ENCODE results near the gene NAMPT.

NAMPT gene

DNA sequence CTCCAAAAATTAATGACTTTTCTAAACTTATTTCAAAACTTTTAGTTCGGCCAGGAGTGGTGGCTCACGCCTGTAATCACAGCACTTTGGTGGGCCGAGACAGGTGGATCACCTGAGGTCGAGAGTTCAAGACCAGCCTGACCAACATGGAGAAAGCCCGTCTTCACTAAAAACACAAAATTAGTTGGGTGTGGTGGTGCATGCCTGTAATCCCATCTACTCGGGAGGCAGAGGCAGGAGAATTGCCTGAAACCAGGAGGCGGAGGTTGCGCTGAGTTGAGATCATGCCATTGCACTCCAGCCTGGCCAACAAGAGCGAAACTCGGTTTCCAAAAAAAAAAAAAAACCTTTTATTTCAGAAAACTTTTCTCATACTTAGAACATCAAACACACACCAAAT lies 8.3 kb downstream of the NAMPT start:
- H4K12ac ChIP-seq (ENCODE audit: low read depth, low read length) = no peak overlapping the region
- no peak overlapping the region for H3K18ac ChIP-seq (ENCODE audit: low read length)
- H3K9ac ChIP-seq (ENCODE audit: low read length) = no peak overlapping the region
- H3K14ac ChIP-seq (ENCODE audit: low read length) = no peak overlapping the region
- no peak overlapping the region for H4K91ac ChIP-seq (ENCODE audit: low read depth, low read length)
- H3K36me3 ChIP-seq (ENCODE audit: control insufficient read depth in 1 of 2, insufficient read depth in 2 of 2, low read length in 2 of 2) = peaks cover 8 to 12% of the 10 kb centered on the region in 2 experiments
- no peaks in the 10 kb centered on the region for H3K79me1 ChIP-seq (ENCODE audit: low read length)
- H3K23ac ChIP-seq (ENCODE audit: low read length) = no peak overlapping the region
- H3K4ac ChIP-seq (ENCODE audit: low read depth, low read length) = no peak overlapping the region
- H2BK12ac ChIP-seq (ENCODE audit: low read length) = no peak overlapping the region
- no peak overlapping the region for H3K27ac ChIP-seq (ENCODE audit: low read depth, low read length)
- no CpG with 5 or more reads among the region's 10 CpGs for WGBS (ENCODE audit: extremely low coverage, insufficient coverage, insufficient read length)
- H3K4me3 ChIP-seq (ENCODE audit: low read depth, low read length) = no peak overlapping the region
- no peak overlapping the region for H4K8ac ChIP-seq (ENCODE audit: low read depth, low read length)
- H2AK5ac ChIP-seq (ENCODE audit: low read length) = no peak overlapping the region
- H2BK5ac ChIP-seq (ENCODE audit: low read depth, low read length, poor library complexity) = no peak overlapping the region
- no peak overlapping the region for H2AFZ ChIP-seq (ENCODE audit: insufficient read depth, low read length, poor library complexity)
- no peaks in the 10 kb centered on the region for H3K79me2 ChIP-seq (ENCODE audit: control insufficient read depth, insufficient read depth, low read length, poor library complexity)
- H3K4me2 ChIP-seq (ENCODE audit: low read length) = no peak overlapping the region
- DNase-seq = no peak
- H3K9me3 ChIP-seq (ENCODE audit: insufficient read depth, low read depth, low read length) = no peaks in the 10 kb centered on the region
- no peak overlapping the region for H2BK120ac ChIP-seq (ENCODE audit: insufficient read depth, low read length, poor library complexity)
- no peaks in the 10 kb centered on the region for H3K27me3 ChIP-seq (ENCODE audit: insufficient read depth, low read length)
- H3K4me1 ChIP-seq (ENCODE audit: control insufficient read depth in 1 of 2, insufficient read depth in 2 of 2, low read length in 2 of 2) = peaks cover 0 to 2% of the 10 kb centered on the region in 2 experiments

DNA sequence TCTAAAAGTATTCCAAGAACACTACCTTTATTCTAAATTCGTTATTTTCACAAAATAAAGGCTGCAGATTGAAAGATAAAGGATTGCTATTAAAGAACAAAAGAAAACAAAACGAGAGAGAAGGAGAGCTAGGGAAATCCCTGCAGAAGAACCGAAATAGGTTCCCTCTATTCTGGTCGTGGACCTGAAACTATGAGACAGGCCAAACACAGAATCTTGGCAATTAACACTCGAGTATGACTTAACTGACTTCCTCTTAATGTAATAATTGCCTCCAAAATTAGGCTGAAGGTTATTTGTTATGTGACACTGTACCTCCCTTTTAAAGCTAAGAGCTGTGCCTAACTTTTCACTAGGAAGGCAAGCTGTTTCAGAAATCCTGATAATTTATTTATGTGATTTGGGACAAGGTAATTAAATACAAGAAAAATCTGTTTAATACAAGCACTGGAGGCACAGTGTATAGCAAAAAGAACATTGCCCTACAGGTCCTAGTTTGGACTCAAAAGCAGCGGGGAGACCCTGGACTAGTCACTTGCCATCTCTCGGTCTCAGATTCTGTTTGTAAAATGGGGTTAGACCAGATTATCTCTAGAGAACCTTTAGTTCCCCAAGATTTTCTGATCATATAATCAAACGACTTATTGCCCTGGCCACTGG lies 11.6 kb downstream of the NAMPT start:
- Histone ChIP-seq H4K12ac (ENCODE audit: low read depth, low read length) (no peak overlapping the region), H3K36me3 (ENCODE audit: control insufficient read depth in 1 of 2, insufficient read depth in 2 of 2, low read length in 2 of 2) (peaks cover 13 to 14% of the 10 kb centered on the region in 2 experiments), H4K91ac (ENCODE audit: low read depth, low read length) (no peak overlapping the region), H2BK120ac (ENCODE audit: insufficient read depth, low read length, poor library complexity) (no peak overlapping the region), H4K8ac (ENCODE audit: low read depth, low read length) (no peak overlapping the region), H3K27me3 (ENCODE audit: insufficient read depth, low read length) (no peaks in the 10 kb centered on the region), H3K9ac (ENCODE audit: low read length) (no peak overlapping the region), H3K27ac (ENCODE audit: low read depth, low read length) (no peak overlapping the region), H3K18ac (ENCODE audit: low read length) (no peak overlapping the region), H2BK5ac (ENCODE audit: low read depth, low read length, poor library complexity) (no peak overlapping the region), H3K4me1 (ENCODE audit: control insufficient read depth in 1 of 2, insufficient read depth in 2 of 2, low read length in 2 of 2) (no peaks in the 10 kb centered on the region), H3K4me3 (ENCODE audit: low read depth, low read length) (no peak overlapping the region), H3K4ac (ENCODE audit: low read depth, low read length) (no peak overlapping the region), H2BK12ac (ENCODE audit: low read length) (no peak overlapping the region), H3K23ac (ENCODE audit: low read length) (no peak overlapping the region), H3K79me2 (ENCODE audit: control insufficient read depth, insufficient read depth, low read length, poor library complexity) (no peaks in the 10 kb centered on the region), H3K9me3 (ENCODE audit: insufficient read depth, low read depth, low read length) (no peaks in the 10 kb centered on the region), H2AFZ (ENCODE audit: insufficient read depth, low read length, poor library complexity) (no peak overlapping the region), H2AK5ac (ENCODE audit: low read length) (no peak overlapping the region), H3K79me1 (ENCODE audit: low read length) (no peaks in the 10 kb centered on the region), H3K14ac (ENCODE audit: low read length) (no peak overlapping the region), H3K4me2 (ENCODE audit: low read length) (no peak overlapping the region)
- WGBS (ENCODE audit: extremely low coverage, insufficient coverage, insufficient read length) = no CpG with 5 or more reads among the region's 8 CpGs
- DNase-seq = no peak

DNA sequence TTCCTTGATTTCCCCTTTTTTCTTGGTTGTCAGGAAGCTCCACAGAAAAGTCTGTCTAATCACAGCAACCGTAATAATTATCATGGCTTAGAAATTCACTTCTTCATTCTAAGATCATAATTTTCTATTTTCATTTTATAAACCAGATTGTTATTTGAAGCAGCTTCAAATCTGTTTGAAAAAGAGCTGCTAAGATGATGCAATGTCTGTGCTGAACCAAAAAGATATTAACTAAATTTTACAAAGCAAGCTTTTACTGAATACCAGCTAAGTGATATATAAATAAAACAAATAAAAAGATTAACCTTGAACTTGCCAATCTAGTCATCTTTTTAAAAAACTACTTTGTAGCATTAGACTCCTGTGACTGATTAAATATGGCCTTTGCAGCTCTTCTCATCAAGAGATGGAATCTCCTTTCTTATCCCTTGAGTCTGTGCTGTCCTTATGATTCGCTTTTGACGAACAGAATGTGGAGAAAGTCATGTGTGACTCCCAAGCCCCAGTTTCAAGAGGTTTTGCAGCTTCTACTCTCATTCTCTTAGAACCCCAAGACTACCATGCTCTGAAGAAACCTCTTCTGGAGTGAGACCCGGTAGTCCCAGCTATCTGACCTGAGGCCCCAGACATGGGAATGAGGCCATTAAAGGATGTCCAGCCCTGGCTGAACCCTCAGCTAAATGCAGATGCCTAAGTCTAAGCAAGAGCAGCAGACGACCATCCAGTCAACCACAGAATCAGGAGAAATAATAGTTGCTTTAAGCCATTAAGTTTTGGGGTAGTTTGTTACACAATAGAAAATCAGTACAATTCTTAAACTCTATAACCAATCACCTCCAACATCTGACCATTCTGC lies 14.4 kb downstream of the NAMPT start:
- Histone ChIP-seq H3K23ac (ENCODE audit: low read length) (no peak overlapping the region), H2BK120ac (ENCODE audit: insufficient read depth, low read length, poor library complexity) (no peak overlapping the region), H3K36me3 (ENCODE audit: control insufficient read depth in 1 of 2, insufficient read depth in 2 of 2, low read length in 2 of 2) (peaks cover 6 to 8% of the 10 kb centered on the region in 2 experiments), H4K12ac (ENCODE audit: low read depth, low read length) (no peak overlapping the region), H3K27ac (ENCODE audit: low read depth, low read length) (no peak overlapping the region), H3K79me1 (ENCODE audit: low read length) (no peaks in the 10 kb centered on the region), H3K9me3 (ENCODE audit: insufficient read depth, low read depth, low read length) (no peaks in the 10 kb centered on the region), H3K4ac (ENCODE audit: low read depth, low read length) (no peak overlapping the region), H2BK12ac (ENCODE audit: low read length) (no peak overlapping the region), H3K4me2 (ENCODE audit: low read length) (no peak overlapping the region), H3K27me3 (ENCODE audit: insufficient read depth, low read length) (no peaks in the 10 kb centered on the region), H3K9ac (ENCODE audit: low read length) (no peak overlapping the region), H2AFZ (ENCODE audit: insufficient read depth, low read length, poor library complexity) (no peak overlapping the region), H3K18ac (ENCODE audit: low read length) (no peak overlapping the region), H2AK5ac (ENCODE audit: low read length) (no peak overlapping the region), H3K14ac (ENCODE audit: low read length) (no peak overlapping the region), H3K4me1 (ENCODE audit: control insufficient read depth in 1 of 2, insufficient read depth in 2 of 2, low read length in 2 of 2) (no peaks in the 10 kb centered on the region), H3K4me3 (ENCODE audit: low read depth, low read length) (no peak overlapping the region), H2BK5ac (ENCODE audit: low read depth, low read length, poor library complexity) (no peak overlapping the region), H3K79me2 (ENCODE audit: control insufficient read depth, insufficient read depth, low read length, poor library complexity) (no peaks in the 10 kb centered on the region), H4K91ac (ENCODE audit: low read depth, low read length) (no peak overlapping the region), H4K8ac (ENCODE audit: low read depth, low read length) (no peak overlapping the region)
- DNase-seq = no peak
- no CpG with 5 or more reads among the region's 5 CpGs for WGBS (ENCODE audit: extremely low coverage, insufficient coverage, insufficient read length)

DNA sequence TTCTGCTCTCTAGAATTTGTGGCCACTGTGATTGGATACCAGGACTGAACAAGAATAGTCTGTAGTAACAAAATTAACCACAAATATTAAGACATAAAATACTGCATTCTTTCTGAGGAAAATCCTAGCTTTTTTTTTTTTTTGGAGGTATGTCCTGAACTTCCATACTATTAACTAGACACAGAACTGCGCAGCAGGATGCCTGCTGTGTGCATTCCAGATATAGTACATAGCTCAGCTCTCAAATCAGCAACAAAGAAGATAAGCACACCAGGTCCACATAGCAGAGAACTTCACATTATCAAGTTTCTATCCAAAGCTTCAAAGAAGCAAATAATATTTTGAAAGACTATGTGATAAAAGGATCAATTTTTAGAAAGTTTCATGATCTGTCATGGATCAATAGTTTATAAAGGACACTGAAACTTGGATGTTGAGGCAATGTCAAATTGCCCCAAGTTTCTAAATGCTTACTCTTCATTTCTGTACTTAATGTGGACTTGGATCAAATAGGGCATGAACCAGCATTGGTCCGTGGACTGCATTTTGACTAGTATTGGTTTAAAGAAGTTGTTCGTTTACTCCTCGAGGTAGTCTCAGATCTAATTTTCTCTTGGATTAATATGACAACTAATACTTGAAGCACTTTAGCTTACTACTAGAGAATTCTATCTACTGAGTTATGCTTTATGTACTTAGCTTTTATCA lies 15.4 kb downstream of the NAMPT start:
- DNase-seq = no peak
- Histone ChIP-seq H3K23ac (ENCODE audit: low read length) (no peak overlapping the region), H3K27ac (ENCODE audit: low read depth, low read length) (no peak overlapping the region), H2BK120ac (ENCODE audit: insufficient read depth, low read length, poor library complexity) (no peak overlapping the region), H3K79me1 (ENCODE audit: low read length) (no peaks in the 10 kb centered on the region), H3K4me1 (ENCODE audit: control insufficient read depth in 1 of 2, insufficient read depth in 2 of 2, low read length in 2 of 2) (no peaks in the 10 kb centered on the region), H3K36me3 (ENCODE audit: control insufficient read depth in 1 of 2, insufficient read depth in 2 of 2, low read length in 2 of 2) (peaks cover 3 to 6% of the 10 kb centered on the region in 2 experiments), H3K4me3 (ENCODE audit: low read depth, low read length) (no peak overlapping the region), H2AK5ac (ENCODE audit: low read length) (no peak overlapping the region), H3K4ac (ENCODE audit: low read depth, low read length) (no peak overlapping the region), H3K18ac (ENCODE audit: low read length) (no peak overlapping the region), H4K91ac (ENCODE audit: low read depth, low read length) (no peak overlapping the region), H2AFZ (ENCODE audit: insufficient read depth, low read length, poor library complexity) (no peak overlapping the region), H3K27me3 (ENCODE audit: insufficient read depth, low read length) (no peaks in the 10 kb centered on the region), H3K9ac (ENCODE audit: low read length) (no peak overlapping the region), H3K79me2 (ENCODE audit: control insufficient read depth, insufficient read depth, low read length, poor library complexity) (no peaks in the 10 kb centered on the region), H3K14ac (ENCODE audit: low read length) (no peak overlapping the region), H2BK5ac (ENCODE audit: low read depth, low read length, poor library complexity) (no peak overlapping the region), H3K4me2 (ENCODE audit: low read length) (no peak overlapping the region), H2BK12ac (ENCODE audit: low read length) (no peak overlapping the region), H3K9me3 (ENCODE audit: insufficient read depth, low read depth, low read length) (no peaks in the 10 kb centered on the region), H4K12ac (ENCODE audit: low read depth, low read length) (no peak overlapping the region), H4K8ac (ENCODE audit: low read depth, low read length) (no peak overlapping the region)
- WGBS (ENCODE audit: extremely low coverage, insufficient coverage, insufficient read length) = no CpG with 5 or more reads among the region's 4 CpGs
